Aorta (tissue), 5 donors: ENCODE measurements around the gene MYH14. TPM values are rescaled to one million over a fixed set of nuclear protein-coding genes. Genes with fewer than 3 reads are reported as not detected.

Experiments used
- ATAC-seq: fragments of 200-7000 bp; cut with Tn5 transposase; one replicate; pipeline ENCODE4 v1.9.1; 2022; ENCODE audit warnings: moderate library complexity; ENCODE audit not compliant: low FRiP score
- DNase-seq, 2 donors: peaks; one replicate each; pipeline ENCODE4 v3.0.0-alpha.2; 2020
- H3K27ac ChIP-seq, 2 donors: one replicate each; pipeline ENCODE4 v1.5.1; 2013; ENCODE audit warnings: low read length in 2 of 2, mild to moderate bottlenecking in 2 of 2, moderate library complexity in 2 of 2, control low read depth in 1 of 2, inconsistent platforms in 1 of 2, low read depth in 1 of 2
- H3K27me3 ChIP-seq, 2 donors: one replicate each; pipeline ENCODE4 v1.6.1; 2013; ENCODE audit warnings: control low read depth in 1 of 2, low read length in 1 of 2, mild to moderate bottlenecking in 1 of 2, moderate library complexity in 1 of 2; ENCODE audit not compliant: insufficient read depth in 2 of 2, control insufficient read depth in 1 of 2
- H3K36me3 ChIP-seq, 2 donors: one replicate each; pipeline ENCODE4 v1.6.1; 2013; ENCODE audit warnings: control low read depth in 1 of 2, low read length in 1 of 2, mild to moderate bottlenecking in 1 of 2; ENCODE audit not compliant: insufficient read depth in 2 of 2, control insufficient read depth in 1 of 2
- H3K4me1 ChIP-seq, 2 donors: one replicate each; pipeline ENCODE4 v1.6.1; 2013; ENCODE audit warnings: low read length in 2 of 2, control low read depth in 1 of 2, mild to moderate bottlenecking in 1 of 2, moderate library complexity in 1 of 2; ENCODE audit not compliant: insufficient read depth in 2 of 2, control insufficient read depth in 1 of 2
- H3K4me3 ChIP-seq, 2 donors: one replicate each; pipeline ENCODE4 v1.5.1; 2013; ENCODE audit warnings: low read length in 2 of 2, control low read depth in 1 of 2, mild to moderate bottlenecking in 1 of 2
- H3K9me3 ChIP-seq: one replicate; pipeline ENCODE4 v1.6.1; 2013; ENCODE audit warnings: mild to moderate bottlenecking, low read length; ENCODE audit not compliant: control insufficient read depth
- WGBS, 2 donors: extraction: QIAGEN DNeasy Blood & Tissue Kit; methylation state at CpG; one replicate each; pipeline ENCODE4 v1.1.7; 2013; 5-methylcytosine and 5-hydroxymethylcytosine counted together
- intact Hi-C, 2 donors: fragments of 100-400 bp; cut with DNase I; formaldehyde crosslinking; loops; one replicate each; pipeline versions ENCODE4 v1.14.2 to v1.15.0; 2022
- polyA plus RNA-seq, 2 donors: library from polyadenylated mRNA; stranded (reverse); fragments of 200-250 nt; gene quantifications; one replicate each; pipeline ENCODE4 v1.2.3, GENCODE V29; 2013
- total RNA-seq, 2 donors: library from RNA; stranded (reverse); fragmentation: NEBNext Ultra II Directional; extraction: Animal tissue kit (Norgen Biotek cat#: 25700); gene quantifications; one replicate each; pipeline ENCODE4 v1.2.1, GENCODE V29; 2021
- donor health status: healthy with polysubstance abuse.
- donor health status: Bipolar disorder and iron deficiency.
- donor health status: DM: no; HTN: no; CAD: no.
- donor health status: DM: no; HTN: no; CAD: no.
- donor health status: DM: yes; HTN: yes; CAD: no.

MYH14 gene
- total and polyA plus RNA-seq, 4 donors, result 4.8 to 61.1 (median 8.9) TPM

DNA sequence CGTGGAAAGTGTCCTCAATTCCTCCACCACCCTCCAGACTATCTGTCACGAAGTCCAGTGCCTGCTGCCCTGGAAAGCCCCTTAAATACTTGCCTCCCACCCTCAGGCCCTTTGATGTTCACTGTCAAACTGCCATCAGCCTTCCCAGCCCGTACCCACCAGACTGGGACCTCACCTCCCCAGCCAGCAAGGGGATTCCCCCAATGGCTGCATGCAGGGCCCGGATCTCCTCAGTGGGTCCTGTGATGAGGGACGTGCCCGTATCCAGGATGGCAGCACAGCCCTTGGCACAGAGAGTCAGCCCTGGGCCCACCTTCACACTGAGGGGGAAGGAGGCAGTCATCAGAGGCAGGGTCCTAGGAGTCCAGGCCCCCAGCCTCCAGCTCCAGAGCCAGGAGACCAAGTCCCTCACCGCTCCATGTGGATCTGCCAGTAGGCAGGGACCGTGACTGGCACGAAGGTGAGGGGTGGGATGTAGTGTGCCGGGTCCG lies 156.0 kb downstream of the MYH14 start:
- Histone ChIP-seq H3K9me3 (no peaks in the 10 kb centered on the region), H3K4me1 (no peaks in the 10 kb centered on the region), H3K27me3 (no peaks in the 10 kb centered on the region), H3K36me3 (no peaks in the 10 kb centered on the region), H3K4me3 (no peak overlapping the region), H3K27ac (no peak overlapping the region)
- DNase-seq (no peak), ATAC-seq (no peak)
- intact Hi-C loops, result loop anchor here in 1 of 2 donors (5.0 kb wide), 1 partner anchor 423 kb away; no protein-coding TSS in a partner anchor
- WGBS, 2 donors, result 93 to 94% methylated on average over 11 of the region's 11 CpGs

Other genes starting within 250 kb of the MYH14 start
- gene SIGLEC11, start 242.4 kb upstream of the MYH14 start, total RNA-seq, result 1 to 10 TPM; 1.8 to 3.1 TPM
- 1 to 10 TPM in 1 of 2 donors, under 1 TPM in 1; 0.82 to 1.4 TPM for gene SIGLEC11, start 242.4 kb upstream of the MYH14 start, polyA plus RNA-seq
- gene VRK3, start 178.2 kb upstream of the MYH14 start, total RNA-seq, result 10 to 100 TPM; 36.7 to 40.5 TPM
- 10 to 100 TPM; 23.7 to 27.0 TPM for gene VRK3, start 178.2 kb upstream of the MYH14 start, polyA plus RNA-seq
- gene ZNF473, start 177.6 kb upstream of the MYH14 start, total RNA-seq, result 1 to 10 TPM; 8.0 to 9.5 TPM
- gene ZNF473, start 177.6 kb upstream of the MYH14 start, polyA plus RNA-seq, result 1 to 10 TPM in 1 of 2 donors, under 1 TPM in 1; 0.75 to 2.3 TPM
- not detected for gene IZUMO2, start 40.3 kb upstream of the MYH14 start, total RNA-seq
- gene IZUMO2, start 40.3 kb upstream of the MYH14 start, polyA plus RNA-seq, result not detected
- gene KCNC3, start 125.8 kb downstream of the MYH14 start, total RNA-seq, result 1 to 10 TPM; 1.6 to 3.2 TPM
- gene KCNC3, start 125.8 kb downstream of the MYH14 start, polyA plus RNA-seq, result under 1 TPM; 0.15 to 0.88 TPM
- 1 to 10 TPM in 1 of 2 donors, under 1 TPM in 1; 0.52 to 1.5 TPM for gene NAPSA, start 162.0 kb downstream of the MYH14 start, total RNA-seq
- gene NAPSA, start 162.0 kb downstream of the MYH14 start, polyA plus RNA-seq, result 1 to 10 TPM; 1.1 to 1.6 TPM
- 10 to 100 TPM; 82.6 to 91.0 TPM for gene NR1H2, start 172.8 kb downstream of the MYH14 start, total RNA-seq
- 100 to 1,000 TPM in 1 of 2 donors, 10 to 100 TPM in 1; 53.5 to 126 TPM for gene NR1H2, start 172.8 kb downstream of the MYH14 start, polyA plus RNA-seq
- 10 to 100 TPM; 13.2 to 26.9 TPM for gene POLD1, start 180.7 kb downstream of the MYH14 start, total RNA-seq
- gene POLD1, start 180.7 kb downstream of the MYH14 start, polyA plus RNA-seq, result 10 to 100 TPM in 1 of 2 donors, 1 to 10 TPM in 1; 5.4 to 27.7 TPM
- gene SPIB, start 215.3 kb downstream of the MYH14 start, total RNA-seq, result under 1 TPM; 0.48 to 0.62 TPM
- 1 to 10 TPM in 1 of 2 donors, under 1 TPM in 1; 0.05 to 5.1 TPM for gene SPIB, start 215.3 kb downstream of the MYH14 start, polyA plus RNA-seq
- not detected for gene MYBPC2, start 229.3 kb downstream of the MYH14 start, total RNA-seq
- under 1 TPM in 1 of 2 donors, not detected in 1; 0.03 TPM for gene MYBPC2, start 229.3 kb downstream of the MYH14 start, polyA plus RNA-seq